HG03039 (cell line): ENCODE measurements around the gene UBAP2L.
"Not testable (repeated sequence)": the region's sequence is repeated elsewhere in the genome, so short reads cannot be mapped to it uniquely, and the experiment has no call there.

Experiments used
- ATAC-seq: cut with Tn5 transposase; IDR thresholded peaks from one replicate; pipeline ENCODE4 v1.9.1; 2021; ENCODE audit warnings: mild to moderate bottlenecking, moderate library complexity; ENCODE audit not compliant: unreplicated experiment

UBAP2L gene

GRCh38 chr1:154306151-154306550 is 85.4 kb downstream of the UBAP2L start:
- no peak for ATAC-seq

DNA sequence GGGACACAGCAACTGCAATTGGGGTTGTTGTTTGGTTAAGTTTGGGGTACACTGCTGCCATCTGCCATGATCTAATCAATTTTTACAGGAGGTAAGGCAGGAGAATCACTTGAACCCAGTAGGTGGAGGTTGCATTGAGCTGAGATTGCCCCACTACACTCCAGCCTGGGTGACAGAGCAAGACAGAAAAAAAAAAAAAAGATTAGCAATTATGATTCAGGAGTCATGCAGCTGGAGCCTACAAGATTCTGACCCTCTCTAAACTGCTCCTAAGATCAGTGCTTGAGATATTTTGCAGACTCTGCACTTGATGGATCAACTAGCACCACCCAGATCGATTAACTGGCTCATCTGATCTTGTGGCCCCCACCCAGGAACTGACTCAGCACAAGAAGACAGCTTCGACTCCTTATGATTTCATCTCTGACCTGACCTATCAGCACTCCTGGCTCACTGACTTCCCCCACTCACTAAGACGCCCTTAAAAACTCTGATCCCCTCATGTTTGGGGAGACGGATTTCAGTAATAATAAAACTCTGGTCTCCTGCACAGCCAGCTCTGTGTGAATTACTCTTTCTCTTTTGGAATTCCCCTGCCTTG is 87.0 kb downstream of the UBAP2L start:
- not testable (repeated sequence) for ATAC-seq

- not testable (repeated sequence) for ATAC-seq
These were observed 88.4 kb downstream of the UBAP2L start for GRCh38 chr1:154309136-154309535.

DNA sequence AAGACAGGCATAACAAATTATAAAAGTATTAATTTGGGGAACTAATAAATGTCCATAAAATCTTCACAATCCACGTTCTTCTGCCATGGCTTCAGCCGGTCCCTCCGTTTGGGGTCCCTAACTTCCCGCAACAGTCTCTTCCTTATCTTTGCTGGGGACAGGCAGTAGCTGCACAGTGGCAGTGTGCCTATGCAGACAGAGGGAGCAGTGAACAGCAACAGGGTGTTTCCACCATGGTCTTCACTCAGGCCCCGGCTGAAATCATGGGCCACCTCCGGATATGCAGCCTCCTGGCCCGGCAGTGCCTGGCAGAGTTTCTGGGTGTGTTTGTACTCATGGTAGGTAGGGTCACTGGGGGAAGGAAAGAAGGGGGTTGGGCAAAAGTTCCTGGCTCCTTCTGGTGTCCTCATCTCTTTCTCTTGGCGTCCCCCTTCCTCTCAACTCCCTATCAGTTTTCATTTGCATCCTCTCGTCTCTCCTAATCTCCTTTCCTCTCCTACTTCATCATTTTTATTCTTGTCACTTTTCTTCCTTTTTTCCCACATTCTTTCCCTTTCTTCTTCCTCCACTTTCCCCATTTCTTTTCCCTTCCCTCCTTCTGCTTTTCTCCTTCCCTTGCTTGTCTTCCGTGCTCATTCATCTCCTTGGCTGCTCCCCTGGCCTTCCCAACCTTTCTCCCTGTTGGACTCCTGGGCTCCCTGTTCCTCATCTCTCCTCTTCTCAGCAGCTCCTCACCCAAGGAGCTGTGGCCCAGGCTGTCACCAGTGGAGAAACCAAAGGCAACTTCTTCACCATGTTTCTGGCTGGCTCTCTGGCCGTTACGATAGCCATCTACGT is 91.7 kb downstream of the UBAP2L start:
- not testable (repeated sequence) for ATAC-seq

- no peak for ATAC-seq
These were observed 92.3 kb downstream of the UBAP2L start for GRCh38 chr1:154313066-154313356.

GRCh38 chr1:154314226-154314625 is 93.5 kb downstream of the UBAP2L start:
- ATAC-seq = not testable (repeated sequence)

- no peak for ATAC-seq
These were observed 95.9 kb downstream of the UBAP2L start for GRCh38 chr1:154316704-154317103.

DNA sequence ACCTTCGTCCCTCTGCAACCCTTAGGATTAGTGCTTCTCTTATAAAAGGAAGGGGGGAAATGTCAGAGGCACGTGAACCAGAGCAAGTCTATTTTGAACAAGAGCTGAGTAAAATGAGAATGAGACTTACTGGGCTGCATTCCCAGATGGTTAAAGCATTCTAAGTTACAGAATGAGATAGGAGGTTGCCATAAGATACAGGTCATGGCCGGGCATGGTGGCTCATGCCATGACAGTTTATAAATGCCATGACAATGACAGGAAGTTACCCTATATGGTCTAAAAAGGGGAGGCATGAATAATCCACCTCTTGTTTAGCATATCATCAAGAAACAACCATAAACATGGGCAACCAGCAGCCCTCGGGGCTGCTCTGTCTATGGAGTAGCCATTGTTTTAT is 97.6 kb downstream of the UBAP2L start:
- no peak for ATAC-seq
